LNCaP clone FGC (cell line): ENCODE results near the gene WDR76.

Experiments used
- DNase-seq: peaks from one replicate; pipeline ENCODE4 v3.0.0-alpha.2; 2011; ENCODE audit warnings: low read depth
- H3K4me3 ChIP-seq: 2 replicates; pipeline ENCODE4 v1.5.1; 2011; ENCODE audit warnings: mild to moderate bottlenecking, low read depth, low read length, control low read depth
- TF ChIP-seq, protein P1 (sequence below): IDR thresholded peaks from 2 replicates; pipeline ENCODE4 v1.5.1; 2012; ENCODE audit warnings: mild to moderate bottlenecking; ENCODE audit not compliant: control insufficient read depth, insufficient read depth; ENCODE audit errors: extremely low read depth

Gene WDR76

DNA sequence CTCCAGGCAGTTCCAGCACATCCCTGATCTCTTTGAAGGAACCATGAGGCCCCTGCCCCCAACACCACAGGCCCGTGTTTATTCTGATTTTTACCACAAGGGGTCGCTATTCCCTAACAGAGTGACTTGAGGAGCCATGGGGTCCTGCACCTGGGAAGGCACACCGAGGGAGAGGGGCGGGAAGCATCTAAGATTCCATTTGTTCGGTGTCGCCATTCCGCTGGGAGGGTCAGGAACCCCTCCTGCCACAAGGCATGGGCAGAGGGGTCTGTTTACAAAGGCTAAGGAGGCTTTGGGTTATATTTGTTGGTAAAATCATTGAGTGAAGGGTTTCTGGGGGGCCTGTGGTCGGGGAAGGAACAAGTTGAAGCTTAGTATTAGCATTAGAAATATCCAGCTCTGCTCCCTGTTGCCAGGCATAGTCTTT, 77.1 kb downstream of the WDR76 start:
- TF ChIP-seq, protein P1, sequence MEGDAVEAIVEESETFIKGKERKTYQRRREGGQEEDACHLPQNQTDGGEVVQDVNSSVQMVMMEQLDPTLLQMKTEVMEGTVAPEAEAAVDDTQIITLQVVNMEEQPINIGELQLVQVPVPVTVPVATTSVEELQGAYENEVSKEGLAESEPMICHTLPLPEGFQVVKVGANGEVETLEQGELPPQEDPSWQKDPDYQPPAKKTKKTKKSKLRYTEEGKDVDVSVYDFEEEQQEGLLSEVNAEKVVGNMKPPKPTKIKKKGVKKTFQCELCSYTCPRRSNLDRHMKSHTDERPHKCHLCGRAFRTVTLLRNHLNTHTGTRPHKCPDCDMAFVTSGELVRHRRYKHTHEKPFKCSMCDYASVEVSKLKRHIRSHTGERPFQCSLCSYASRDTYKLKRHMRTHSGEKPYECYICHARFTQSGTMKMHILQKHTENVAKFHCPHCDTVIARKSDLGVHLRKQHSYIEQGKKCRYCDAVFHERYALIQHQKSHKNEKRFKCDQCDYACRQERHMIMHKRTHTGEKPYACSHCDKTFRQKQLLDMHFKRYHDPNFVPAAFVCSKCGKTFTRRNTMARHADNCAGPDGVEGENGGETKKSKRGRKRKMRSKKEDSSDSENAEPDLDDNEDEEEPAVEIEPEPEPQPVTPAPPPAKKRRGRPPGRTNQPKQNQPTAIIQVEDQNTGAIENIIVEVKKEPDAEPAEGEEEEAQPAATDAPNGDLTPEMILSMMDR: peak; percentile 84
- H3K4me3 ChIP-seq: no peak overlapping the region
- no peak for DNase-seq

DNA sequence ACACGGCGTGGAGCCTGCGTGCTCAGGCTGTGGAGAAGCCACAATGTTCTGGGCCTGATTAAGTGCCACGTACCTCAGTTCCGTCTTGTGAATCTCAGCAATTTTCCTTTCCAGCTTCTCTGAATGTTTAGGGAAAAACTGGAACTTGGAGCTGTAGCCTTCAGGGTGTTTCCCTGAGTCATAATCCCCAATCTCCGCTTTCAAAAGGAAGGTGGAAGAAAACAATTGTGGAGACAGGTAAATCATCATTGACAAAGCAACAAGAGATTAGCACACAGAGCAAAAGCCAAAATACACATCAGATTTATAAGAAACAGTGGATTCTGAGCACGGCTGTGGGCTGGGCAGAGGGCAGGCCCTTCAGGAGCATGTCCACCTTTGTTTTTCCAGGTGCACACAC, 79.0 kb downstream of the WDR76 start:
- no peak for DNase-seq
- TF ChIP-seq, protein P1: no peak
- no peak overlapping the region for H3K4me3 ChIP-seq

GRCh38 chr15:43908516-43909050, 81.8 kb downstream of the WDR76 start:
- H3K4me3 ChIP-seq: no peak overlapping the region
- TF ChIP-seq, protein P1: no peak
- DNase-seq: no peak

DNA sequence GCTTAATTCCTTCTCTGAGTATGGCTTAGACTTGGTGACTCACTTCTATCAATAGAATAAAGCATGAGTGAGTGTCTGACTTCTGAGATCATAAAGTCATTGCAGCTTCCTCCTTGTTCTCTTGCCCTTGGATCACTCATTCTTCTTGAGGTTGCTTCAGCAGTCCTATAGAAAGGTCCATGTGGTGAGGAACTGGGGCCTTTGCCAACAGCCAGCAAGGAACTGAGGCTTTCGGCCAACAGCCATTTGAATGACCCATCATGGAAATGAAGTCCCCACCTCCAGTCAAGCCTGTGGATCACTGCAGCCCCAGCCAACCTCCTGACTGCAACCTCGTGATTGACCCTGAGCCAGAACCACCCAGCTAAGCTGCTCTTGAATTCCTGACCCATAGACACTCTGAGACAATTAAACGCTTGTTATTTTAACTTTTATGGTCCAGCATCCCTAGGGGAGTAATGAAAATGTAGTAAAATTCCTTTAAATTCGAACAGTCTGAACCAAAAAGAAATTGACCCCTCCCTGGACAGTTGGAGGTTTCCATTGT, 84.5 kb downstream of the WDR76 start:
- no peak for DNase-seq
- TF ChIP-seq, protein P1: no peak
- no peak overlapping the region for H3K4me3 ChIP-seq

DNA sequence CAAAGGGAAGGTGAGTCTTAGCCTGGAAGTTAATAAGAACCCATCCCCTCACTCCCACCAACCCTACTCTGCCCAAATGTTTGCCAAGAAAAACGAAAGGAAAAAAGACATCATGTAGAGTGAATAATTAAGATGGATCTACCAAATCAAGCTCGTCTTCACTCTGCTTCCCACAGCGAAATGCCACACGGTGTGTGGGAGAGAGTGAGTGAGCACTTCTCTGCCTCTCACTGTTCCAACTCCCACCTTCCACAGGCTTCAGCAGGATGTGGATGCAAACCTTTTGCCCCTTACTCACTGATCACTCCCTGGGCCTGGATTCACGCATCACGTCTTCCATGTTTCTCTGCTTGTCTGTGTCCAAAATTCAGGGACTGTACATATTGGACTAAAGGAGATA, 85.4 kb downstream of the WDR76 start:
- no peak for DNase-seq
- TF ChIP-seq, protein P1: no peak
- H3K4me3 ChIP-seq: no peak overlapping the region

GRCh38 chr15:43913026-43913780, 86.4 kb downstream of the WDR76 start:
- no peak overlapping the region for H3K4me3 ChIP-seq
- TF ChIP-seq, protein P1: no peak
- DNase-seq: no peak
